HFFc6 (cell line): ENCODE measurements around the gene ZNF710. TPM values are rescaled to one million over a fixed set of nuclear protein-coding genes. Genes with fewer than 3 reads are reported as not detected.

ENCODE experiments used
- DNase-seq: peaks from one replicate; pipeline ENCODE4 v3.0.0-alpha.2; 2018
- H3K27ac Mint-ChIP-seq: 2 replicates; pipeline ENCODE4 v1.8.0; 2020; ENCODE audit warnings: mild to moderate bottlenecking, mixed read lengths
- H3K27me3 Mint-ChIP-seq: 2 replicates; pipeline ENCODE4 v1.8.0; 2021; ENCODE audit warnings: mild to moderate bottlenecking, moderate library complexity, mixed read lengths; ENCODE audit not compliant: insufficient read depth
- H3K36me3 Mint-ChIP-seq: 2 replicates; pipeline ENCODE4 v1.8.0; 2021; ENCODE audit warnings: low read depth, mixed read lengths
- H3K4me1 Mint-ChIP-seq: 2 replicates; pipeline ENCODE4 v1.8.0; 2020; ENCODE audit warnings: low read depth, mixed read lengths
- H3K4me3 Mint-ChIP-seq: 2 replicates; pipeline ENCODE4 v1.8.0; 2020; ENCODE audit warnings: mild to moderate bottlenecking, moderate library complexity, mixed read lengths
- H3K9me3 Mint-ChIP-seq: 2 replicates; pipeline ENCODE4 v1.8.0; 2020; ENCODE audit warnings: mild to moderate bottlenecking, mixed read lengths
- CTCF ChIP-seq: fragments of 200-600 bp; sonication (generic); IDR thresholded peaks from 2 replicates; pipeline ENCODE4 v1.5.0; 2021; ENCODE audit warnings: antibody characterized with exemption, mild to moderate bottlenecking
- total RNA-seq, 6 experiments: library from RNA; stranded (reverse); fragmentation: NEBNext Ultra II Directional; extraction: Animal tissue kit (Norgen Biotek cat#: 25700); gene quantifications; 2 replicates in 1 of 6; 3 replicates in 5 of 6; pipeline ENCODE4 v1.2.3, GENCODE V29; 2021

Gene ZNF710
- total RNA-seq, 6 experiments from 2014 or later, result 17.6 to 23.3 (median 20.3) TPM

- H3K9me3 Mint-ChIP-seq, result peaks cover 8% of the 10 kb centered on the region
- H3K27ac Mint-ChIP-seq, result no peak overlapping the region
These were observed 5.9 kb downstream of the ZNF710 start for GRCh38 chr15:90007076-90007460.

GRCh38 chr15:90008607-90009006 is 7.5 kb downstream of the ZNF710 start:
- Mint-ChIP-seq H3K27ac (no peak overlapping the region), H3K9me3 (peaks cover 21% of the 10 kb centered on the region), H3K4me1 (peaks cover 28% of the 10 kb centered on the region), H3K27me3 (no peaks in the 10 kb centered on the region; the same call in 1 of the 2 replicates), H3K36me3 (peaks cover 36% of the 10 kb centered on the region), H3K4me3 (no peak overlapping the region)
- TF ChIP-seq CTCF, result no peak
- DNase-seq, result no peak

More at GRCh38 chr15:90007076-90007460, 5.9 kb downstream of the ZNF710 start:
- Mint-ChIP-seq H3K36me3 (peaks cover 26% of the 10 kb centered on the region), H3K4me3 (no peak overlapping the region), H3K4me1 (peaks cover 41% of the 10 kb centered on the region), H3K27me3 (no peaks in the 10 kb centered on the region; the same call in 1 of the 2 replicates)
- DNase-seq, result no peak
- TF ChIP-seq CTCF, result no peak

- no peak for DNase-seq
- Mint-ChIP-seq H3K9me3 (peaks cover 23% of the 10 kb centered on the region), H3K4me1 (peaks cover 20% of the 10 kb centered on the region), H3K27ac (no peak overlapping the region; the same call in 1 of the 2 replicates), H3K4me3 (no peak overlapping the region), H3K36me3 (peaks cover 42% of the 10 kb centered on the region), H3K27me3 (no peaks in the 10 kb centered on the region; the same call in 1 of the 2 replicates)
- no peak for TF ChIP-seq CTCF
These were observed 8.3 kb downstream of the ZNF710 start for GRCh38 chr15:90009301-90010022.

GRCh38 chr15:90011705-90012104 is 10.6 kb downstream of the ZNF710 start:
- no peak for TF ChIP-seq CTCF
- peaks cover 23% of the 10 kb centered on the region for H3K9me3 Mint-ChIP-seq
- H3K27me3 Mint-ChIP-seq, result peaks cover 1% of the 10 kb centered on the region
- no peak overlapping the region for H3K27ac Mint-ChIP-seq
- no peak for DNase-seq
- H3K36me3 Mint-ChIP-seq, result peaks cover 38% of the 10 kb centered on the region
- H3K4me1 Mint-ChIP-seq, result no peaks in the 10 kb centered on the region
- no peak overlapping the region for H3K4me3 Mint-ChIP-seq

- Mint-ChIP-seq H3K27me3 (peaks cover 1% of the 10 kb centered on the region; the same call in 1 of the 2 replicates), H3K27ac (no peak overlapping the region), H3K4me3 (no peak overlapping the region), H3K36me3 (peaks cover 38% of the 10 kb centered on the region), H3K4me1 (no peaks in the 10 kb centered on the region; the same call in 1 of the 2 replicates), H3K9me3 (peaks cover 23% of the 10 kb centered on the region)
- DNase-seq, result no peak
- TF ChIP-seq CTCF, result no peak
These were observed 12.4 kb downstream of the ZNF710 start for GRCh38 chr15:90013503-90013937.
